ENCODE measurements around the gene NCOA7. TPM values are rescaled to one million over a fixed set of nuclear protein-coding genes. Genes with fewer than 3 reads are reported as not detected.
A peak's percentile ranks its signal among the peaks of the same experiment; 100 is the strongest.

NCOA7 gene
- total and polyA plus RNA-seq, 3 donors from 2014 or later, result 7.5 to 26.7 (median 18.9) TPM

DNA sequence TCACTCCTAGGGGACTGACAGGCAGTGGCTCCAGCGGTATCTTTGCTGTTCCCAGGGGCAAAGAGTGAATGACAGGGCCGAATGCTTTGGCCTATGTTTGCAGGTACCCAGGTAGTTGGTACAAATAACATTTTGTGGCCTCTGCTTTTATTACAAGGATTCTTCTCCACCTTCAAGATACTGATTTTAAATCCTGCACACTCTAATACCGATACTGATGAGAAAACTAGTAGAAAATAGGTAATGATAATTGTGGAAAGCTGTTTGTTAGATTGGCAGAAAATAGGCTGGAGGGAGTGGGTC is 166.6 kb downstream of the NCOA7 start:
- Histone ChIP-seq H3K27me3 (no peaks in the 10 kb centered on the region), H3K4me1 (peaks cover 11% of the 10 kb centered on the region), H3K36me3 (ENCODE audit: low read depth, missing control alignments) (no peaks in the 10 kb centered on the region), H3K9me3 (no peaks in the 10 kb centered on the region), H3K4me3 (peak overlapping the region; percentile 84 to 96), H3K27ac (peak overlapping the region; percentile 87 to 93)
- WGBS, 2 donors, result 0 to 1% methylated on average over 3 of the region's 3 CpGs
- TF ChIP-seq, protein P1, sequence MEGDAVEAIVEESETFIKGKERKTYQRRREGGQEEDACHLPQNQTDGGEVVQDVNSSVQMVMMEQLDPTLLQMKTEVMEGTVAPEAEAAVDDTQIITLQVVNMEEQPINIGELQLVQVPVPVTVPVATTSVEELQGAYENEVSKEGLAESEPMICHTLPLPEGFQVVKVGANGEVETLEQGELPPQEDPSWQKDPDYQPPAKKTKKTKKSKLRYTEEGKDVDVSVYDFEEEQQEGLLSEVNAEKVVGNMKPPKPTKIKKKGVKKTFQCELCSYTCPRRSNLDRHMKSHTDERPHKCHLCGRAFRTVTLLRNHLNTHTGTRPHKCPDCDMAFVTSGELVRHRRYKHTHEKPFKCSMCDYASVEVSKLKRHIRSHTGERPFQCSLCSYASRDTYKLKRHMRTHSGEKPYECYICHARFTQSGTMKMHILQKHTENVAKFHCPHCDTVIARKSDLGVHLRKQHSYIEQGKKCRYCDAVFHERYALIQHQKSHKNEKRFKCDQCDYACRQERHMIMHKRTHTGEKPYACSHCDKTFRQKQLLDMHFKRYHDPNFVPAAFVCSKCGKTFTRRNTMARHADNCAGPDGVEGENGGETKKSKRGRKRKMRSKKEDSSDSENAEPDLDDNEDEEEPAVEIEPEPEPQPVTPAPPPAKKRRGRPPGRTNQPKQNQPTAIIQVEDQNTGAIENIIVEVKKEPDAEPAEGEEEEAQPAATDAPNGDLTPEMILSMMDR (IDR thresholded peaks at IDR 0.05), result no peak
- no peak for TF ChIP-seq POLR2A (IDR thresholded peaks at IDR 0.05)
- no peak for DNase-seq
- intact Hi-C loops (cut with DNase I; ENCODE audit: low total_unique reads), result loop anchor here (5.0 kb wide), 1 partner anchor 165 kb away; the partner anchor contains the start of gene NCOA7

DNA sequence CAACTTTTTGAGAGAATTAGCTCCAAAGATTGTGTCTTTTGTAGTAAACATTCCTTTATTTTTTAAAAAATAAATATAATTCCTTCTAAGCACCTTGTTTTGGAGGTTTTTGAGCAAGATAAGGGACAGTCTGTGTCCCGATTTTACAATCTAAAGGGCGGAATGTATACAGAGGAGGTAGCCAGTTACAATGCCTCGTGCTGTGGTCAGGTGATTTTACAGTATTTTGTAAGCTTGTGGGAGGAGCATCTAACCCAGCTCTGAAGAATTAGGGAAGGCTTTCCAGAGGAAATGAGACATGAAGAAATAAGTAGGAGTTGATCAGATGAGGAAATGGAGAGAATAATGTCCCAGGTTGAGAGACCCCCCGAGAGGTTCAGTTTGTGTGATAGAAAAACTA is 167.1 kb downstream of the NCOA7 start:
- H3K36me3 ChIP-seq (ENCODE audit: low read depth, missing control alignments), result no peaks in the 10 kb centered on the region
- peak overlapping the region; percentile 6 to 93 for H3K27ac ChIP-seq
- no peaks in the 10 kb centered on the region for H3K27me3 ChIP-seq
- DNase-seq, result peak; percentile 43
- no peaks in the 10 kb centered on the region for H3K9me3 ChIP-seq
- intact Hi-C loops (cut with DNase I; ENCODE audit: low total_unique reads), result loop anchor here (5.0 kb wide), 1 partner anchor 166 kb away; the partner anchor contains the start of gene NCOA7
- TF ChIP-seq POLR2A (IDR thresholded peaks at IDR 0.05), result no peak
- TF ChIP-seq, protein P1 (IDR thresholded peaks at IDR 0.05), result no peak
- peaks cover 11% of the 10 kb centered on the region for H3K4me1 ChIP-seq
- peak overlapping the region; percentile 84 to 96 for H3K4me3 ChIP-seq
- WGBS, 2 donors, result 28 to 31% methylated on average over 4 of the region's 4 CpGs

DNA sequence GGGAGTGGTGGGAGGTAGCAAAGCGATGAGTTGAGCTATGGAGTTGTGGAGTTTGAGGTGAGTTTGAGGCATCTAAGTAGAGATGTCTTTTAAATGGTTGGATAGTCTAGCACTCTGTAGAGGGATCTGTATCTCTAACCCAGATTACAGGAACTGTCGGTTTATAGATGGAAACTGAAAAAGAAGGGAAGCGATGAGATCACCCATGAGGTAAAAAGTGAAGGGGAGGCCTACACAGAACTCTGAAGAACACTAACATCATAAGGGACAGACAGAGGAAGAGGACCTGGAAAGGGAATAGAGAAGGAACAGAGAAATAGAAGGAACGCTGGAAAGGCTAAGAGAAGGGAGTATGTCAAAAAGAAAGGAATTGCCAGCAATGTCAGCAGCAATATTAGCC is 168.3 kb downstream of the NCOA7 start:
- Histone ChIP-seq H3K27me3 (no peaks in the 10 kb centered on the region), H3K4me3 (no peak overlapping the region), H3K36me3 (ENCODE audit: low read depth, missing control alignments) (no peaks in the 10 kb centered on the region), H3K4me1 (peaks cover 11% of the 10 kb centered on the region), H3K27ac (no peak overlapping the region), H3K9me3 (no peaks in the 10 kb centered on the region)
- TF ChIP-seq, protein P1 (IDR thresholded peaks at IDR 0.05), result no peak
- TF ChIP-seq POLR2A (IDR thresholded peaks at IDR 0.05), result no peak
- 83 to 95% methylated on average over 4 of the region's 4 CpGs for WGBS, 2 donors
- intact Hi-C loops (cut with DNase I; ENCODE audit: low total_unique reads), result loop anchor here (5.0 kb wide), 1 partner anchor 167 kb away; the partner anchor contains the start of gene NCOA7
- no peak for DNase-seq

DNA sequence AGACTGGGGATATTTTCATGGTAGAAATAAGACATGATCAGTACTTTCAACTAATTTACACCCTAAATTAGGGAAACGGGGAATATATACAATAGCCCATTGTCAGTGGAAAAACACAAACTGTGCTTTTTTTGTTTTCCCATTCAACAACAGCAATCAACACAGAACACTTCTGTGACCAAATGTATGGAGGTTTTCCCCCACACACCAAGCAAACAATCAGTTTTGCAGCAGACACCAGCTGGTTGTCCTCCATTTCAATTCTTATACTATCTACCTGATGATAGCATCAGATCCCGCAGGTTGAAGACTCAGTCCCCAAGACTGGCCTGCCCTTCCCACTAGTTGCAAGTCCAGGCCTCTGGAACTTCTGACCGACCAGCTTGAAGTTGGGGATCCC is 170.4 kb downstream of the NCOA7 start:
- Histone ChIP-seq H3K27me3 (no peaks in the 10 kb centered on the region), H3K4me1 (peaks cover 11% of the 10 kb centered on the region), H3K4me3 (no peak overlapping the region), H3K27ac (no peak overlapping the region), H3K36me3 (ENCODE audit: low read depth, missing control alignments) (no peaks in the 10 kb centered on the region), H3K9me3 (no peaks in the 10 kb centered on the region)
- WGBS, 2 donors, result 81 to 87% methylated on average over 3 of the region's 3 CpGs
- no peak for DNase-seq
- TF ChIP-seq POLR2A (IDR thresholded peaks at IDR 0.05), result no peak
- TF ChIP-seq, protein P1 (IDR thresholded peaks at IDR 0.05), result no peak
- intact Hi-C loops (cut with DNase I; ENCODE audit: low total_unique reads), result no loop called here

DNA sequence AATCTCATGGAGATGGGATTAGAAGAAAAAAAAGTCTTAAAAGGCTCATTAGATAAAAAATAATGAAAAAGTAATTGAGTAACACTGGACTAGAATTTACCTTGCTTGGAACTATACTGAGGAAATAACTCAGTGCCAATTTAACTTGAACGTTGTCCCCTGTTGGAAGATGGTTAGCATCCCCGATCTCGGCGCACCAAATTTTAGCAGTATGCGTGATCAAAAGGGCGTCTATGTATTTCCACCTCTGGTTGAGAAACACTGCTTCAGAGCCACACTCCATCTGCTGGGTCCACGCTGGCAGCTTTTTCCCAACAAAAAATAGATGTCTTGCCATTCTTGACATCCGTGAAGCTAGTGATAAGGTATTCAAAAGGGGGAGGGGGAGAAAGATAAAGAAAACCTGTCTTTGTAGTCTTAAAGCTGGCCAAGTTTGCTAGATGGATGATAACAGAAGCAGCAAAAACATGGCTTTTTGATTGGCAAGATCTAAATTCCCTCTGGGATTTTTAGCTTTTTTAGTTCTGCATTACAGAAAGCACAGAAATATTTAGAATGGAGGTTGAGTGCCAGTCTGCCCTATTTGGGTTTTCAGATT is 172.2 kb downstream of the NCOA7 start:
- peaks cover 9% of the 10 kb centered on the region for H3K4me1 ChIP-seq
- WGBS, 2 donors, result 79 to 89% methylated on average over 8 of the region's 8 CpGs

More for the DNA sequence above, 172.2 kb downstream of the NCOA7 start:
- TF ChIP-seq POLR2A (IDR thresholded peaks at IDR 0.05), result no peak
- TF ChIP-seq, protein P1 (IDR thresholded peaks at IDR 0.05), result no peak
- H3K27me3 ChIP-seq, result no peaks in the 10 kb centered on the region
- no peak overlapping the region for H3K27ac ChIP-seq
- intact Hi-C loops (cut with DNase I; ENCODE audit: low total_unique reads), result no loop called here
- H3K9me3 ChIP-seq, result no peaks in the 10 kb centered on the region
- H3K36me3 ChIP-seq (ENCODE audit: low read depth, missing control alignments), result no peaks in the 10 kb centered on the region
- no peak overlapping the region for H3K4me3 ChIP-seq
- DNase-seq, result no peak

All from testis (tissue), 3 donors.